Testis (tissue), 3 donors: ENCODE data around the gene FAM171A2. TPM values are rescaled to one million over a fixed set of nuclear protein-coding genes. Genes with fewer than 3 reads are reported as not detected.

ENCODE experiments used
- DNase-seq: peaks from one replicate; pipeline ENCODE4 v3.0.0-alpha.2; 2019
- H3K27ac ChIP-seq, 2 donors: fragments of 200-600 bp; sonication (generic); one replicate each; pipeline ENCODE4 v1.5.1; 2019
- H3K27me3 ChIP-seq: fragments of 200-600 bp; sonication (generic); one replicate; pipeline ENCODE4 v1.5.1; 2019
- H3K36me3 ChIP-seq: fragments of 200-600 bp; sonication (generic); one replicate; pipeline ENCODE4 v1.5.1; 2017; ENCODE audit warnings: low read depth; ENCODE audit errors: missing control alignments
- H3K4me1 ChIP-seq: fragments of 200-600 bp; sonication (generic); one replicate; pipeline ENCODE4 v1.5.1; 2019
- H3K4me3 ChIP-seq, 2 donors: fragments of 200-600 bp; sonication (generic); one replicate each; pipeline ENCODE4 v1.5.1; 2017 to 2019
- H3K9me3 ChIP-seq: fragments of 200-600 bp; sonication (generic); one replicate; pipeline ENCODE4 v1.5.1; 2017
- POLR2A ChIP-seq: fragments of 450-650 bp; IDR thresholded peaks from one replicate; pipeline ENCODE4 v1.6.1; 2017; ENCODE audit warnings: antibody characterized with exemption, mild to moderate bottlenecking, moderate library complexity
- WGBS, 2 donors: methylation state at CpG; one replicate each; pipeline ENCODE4 v1.1.5; 2018; 5-methylcytosine and 5-hydroxymethylcytosine counted together
- intact Hi-C: fragments of 100-400 bp; cut with DNase I; formaldehyde crosslinking; loops from one replicate; pipeline ENCODE4 v1.15.1; 2023; ENCODE audit warnings: low total_unique reads
- polyA plus RNA-seq: library from polyadenylated mRNA; stranded (reverse); fragments of 350-450 nt; fragmentation: Illumina TruSeq; extraction: RNeasy Lipid Tissue Mini Kit (QIAGEN cat#74804); gene quantifications from one replicate; pipeline ENCODE4 v1.2.3, GENCODE V29; 2014; ENCODE audit warnings: low read depth, low replicate concordance; ENCODE audit not compliant: insufficient read depth
- total RNA-seq, 2 donors: library from RNA; depleted of rRNA; stranded (reverse); fragments of >200 nt; gene quantifications; one replicate each; pipeline ENCODE4 v1.2.3, GENCODE V29; 2016
- TF ChIP-seq, protein P1 (sequence below), 3 experiments: fragments of 450-650 bp in 2 of 3; fragments of 200-600 bp in 1 of 3; sonication (generic) in 1 of 3; IDR thresholded peaks; one replicate each; pipeline ENCODE4 v1.5.1; 2016 to 2019; ENCODE audit warnings: antibody characterized with exemption in 3 of 3, mild to moderate bottlenecking in 2 of 3, moderate library complexity in 1 of 3

Gene FAM171A2
- total and polyA plus RNA-seq, 3 donors from 2014 or later, result 1.3 to 3.6 (median 2.0) TPM

DNA sequence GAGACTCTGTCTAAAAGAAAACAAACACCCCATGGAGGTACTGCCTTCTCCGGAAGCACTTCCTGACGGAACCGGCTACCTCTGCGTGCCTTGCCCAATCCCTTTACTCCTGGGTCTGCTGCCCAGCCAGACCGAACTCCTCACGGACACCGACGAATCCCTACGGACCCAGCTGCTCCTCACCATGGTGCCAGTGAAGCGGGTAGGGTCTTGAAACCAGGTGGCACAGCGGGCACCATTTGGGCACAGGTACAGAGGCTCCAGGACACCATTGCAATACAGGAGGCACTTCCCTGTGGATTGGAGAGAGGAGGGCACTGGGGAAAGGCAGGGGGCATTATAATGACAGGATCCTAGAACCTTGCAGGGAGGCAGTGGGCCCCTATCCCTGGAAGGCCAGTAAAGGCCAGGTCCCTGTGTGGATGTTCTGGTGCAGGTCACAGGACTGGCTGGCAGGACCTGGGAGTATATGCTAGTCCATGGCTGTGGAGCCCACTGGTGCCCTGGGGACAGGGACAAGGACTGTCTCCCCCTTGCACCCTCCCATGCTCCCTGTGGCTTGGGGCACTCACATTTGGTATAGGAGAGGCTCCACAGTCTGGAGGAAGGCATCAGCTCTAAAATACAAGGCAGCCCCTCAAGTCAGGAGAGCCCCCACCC, 41.3 kb downstream of the FAM171A2 start:
- WGBS, 2 donors, result 84 to 89% methylated on average over 5 to 11 of the region's 11 CpGs
- TF ChIP-seq, protein P1, sequence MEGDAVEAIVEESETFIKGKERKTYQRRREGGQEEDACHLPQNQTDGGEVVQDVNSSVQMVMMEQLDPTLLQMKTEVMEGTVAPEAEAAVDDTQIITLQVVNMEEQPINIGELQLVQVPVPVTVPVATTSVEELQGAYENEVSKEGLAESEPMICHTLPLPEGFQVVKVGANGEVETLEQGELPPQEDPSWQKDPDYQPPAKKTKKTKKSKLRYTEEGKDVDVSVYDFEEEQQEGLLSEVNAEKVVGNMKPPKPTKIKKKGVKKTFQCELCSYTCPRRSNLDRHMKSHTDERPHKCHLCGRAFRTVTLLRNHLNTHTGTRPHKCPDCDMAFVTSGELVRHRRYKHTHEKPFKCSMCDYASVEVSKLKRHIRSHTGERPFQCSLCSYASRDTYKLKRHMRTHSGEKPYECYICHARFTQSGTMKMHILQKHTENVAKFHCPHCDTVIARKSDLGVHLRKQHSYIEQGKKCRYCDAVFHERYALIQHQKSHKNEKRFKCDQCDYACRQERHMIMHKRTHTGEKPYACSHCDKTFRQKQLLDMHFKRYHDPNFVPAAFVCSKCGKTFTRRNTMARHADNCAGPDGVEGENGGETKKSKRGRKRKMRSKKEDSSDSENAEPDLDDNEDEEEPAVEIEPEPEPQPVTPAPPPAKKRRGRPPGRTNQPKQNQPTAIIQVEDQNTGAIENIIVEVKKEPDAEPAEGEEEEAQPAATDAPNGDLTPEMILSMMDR (IDR thresholded peaks at IDR 0.05), result no peak
- no peak for TF ChIP-seq POLR2A
- intact Hi-C loops, result loop anchor here (5.0 kb wide), 1 partner anchor 100 kb away; no protein-coding TSS in a partner anchor
- Histone ChIP-seq H3K27me3 (no peaks in the 10 kb centered on the region), H3K4me1 (peaks cover 12% of the 10 kb centered on the region), H3K9me3 (no peaks in the 10 kb centered on the region), H3K36me3 (no peaks in the 10 kb centered on the region), H3K4me3 (no peak overlapping the region), H3K27ac (no peak overlapping the region)
- no peak for DNase-seq

DNA sequence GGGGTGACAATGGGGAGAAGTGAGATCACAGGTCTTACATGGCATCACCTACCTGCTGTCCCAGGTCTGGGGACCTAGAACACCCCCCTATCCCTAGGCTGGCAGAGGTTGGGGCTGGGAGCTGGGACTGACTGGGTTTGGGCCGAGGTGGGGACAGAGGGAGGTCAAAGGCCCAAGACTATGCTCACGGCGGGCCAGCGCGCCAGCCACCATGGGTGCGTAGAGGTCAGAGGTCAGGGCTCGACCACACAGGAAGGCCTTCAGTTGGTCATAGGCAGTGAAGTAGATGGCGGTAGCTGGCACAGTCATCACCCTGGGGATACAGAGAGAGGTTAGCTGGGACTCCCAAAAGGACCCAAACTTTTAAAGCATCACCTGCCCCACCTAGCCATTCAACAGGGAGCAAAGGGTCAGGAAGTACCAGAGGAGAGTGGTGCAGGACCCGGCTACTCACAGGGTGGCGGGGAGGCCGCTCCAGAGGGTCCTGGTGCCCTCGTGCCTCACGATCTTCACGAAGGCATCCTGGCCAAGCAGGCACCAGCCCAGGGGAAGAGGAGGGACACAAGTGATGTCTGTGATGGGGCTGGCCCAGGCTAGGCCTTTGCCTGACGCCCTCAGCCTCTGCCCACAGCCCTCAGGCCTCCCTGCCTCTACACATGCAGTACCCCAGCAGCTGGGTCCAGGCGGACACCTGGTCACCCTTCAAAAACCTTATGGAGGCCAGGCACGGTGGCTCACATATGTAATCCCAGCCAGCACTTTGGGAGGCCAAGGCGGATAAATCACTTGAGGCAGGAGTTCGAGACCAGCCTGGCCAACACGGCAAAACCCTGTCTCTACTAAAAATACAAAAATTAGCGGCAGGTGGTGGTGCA, 42.2 kb downstream of the FAM171A2 start:
- Histone ChIP-seq H3K4me1 (peaks cover 12% of the 10 kb centered on the region), H3K36me3 (no peaks in the 10 kb centered on the region), H3K27me3 (no peaks in the 10 kb centered on the region), H3K4me3 (no peak overlapping the region), H3K9me3 (no peaks in the 10 kb centered on the region), H3K27ac (no peak overlapping the region)
- DNase-seq, result no peak
- intact Hi-C loops, result loop anchor here (5.0 kb wide), 1 partner anchor 99 kb away; no protein-coding TSS in a partner anchor
- no peak for TF ChIP-seq POLR2A
- TF ChIP-seq, protein P1 (IDR thresholded peaks at IDR 0.05), result no peak
- whole genome bisulfite sequencing, 2 donors, result 94 to 95% methylated on average over 10 to 21 of the region's 21 CpGs

DNA sequence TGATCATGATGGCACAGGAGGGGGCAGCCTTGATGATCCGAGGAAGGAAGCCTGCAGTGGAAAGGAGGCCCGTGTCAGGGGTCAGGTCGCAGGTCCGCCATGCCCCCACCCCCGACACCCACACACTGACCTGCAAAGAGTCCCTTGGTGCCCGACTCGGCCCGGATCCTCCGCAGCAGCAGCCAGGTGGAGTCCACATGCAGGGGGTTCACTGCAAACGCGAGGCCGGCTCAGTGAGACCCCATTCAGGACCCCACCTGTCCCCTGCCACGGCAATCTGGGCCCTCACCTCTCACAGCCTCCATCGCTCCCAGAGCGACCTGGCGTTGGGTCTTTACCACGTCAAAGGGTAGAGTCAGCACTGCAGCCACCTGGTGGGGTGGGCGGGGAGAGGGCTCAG, 43.6 kb downstream of the FAM171A2 start:
- H3K4me1 ChIP-seq, result peaks cover 12% of the 10 kb centered on the region
- TF ChIP-seq, protein P1 (IDR thresholded peaks at IDR 0.05), result no peak
- no peak for TF ChIP-seq POLR2A
- H3K4me3 ChIP-seq, result no peak overlapping the region
- no peak for DNase-seq
- 85 to 88% methylated on average over 11 to 18 of the region's 18 CpGs for WGBS, 2 donors
- no peaks in the 10 kb centered on the region for H3K36me3 ChIP-seq
- no peaks in the 10 kb centered on the region for H3K9me3 ChIP-seq
- intact Hi-C loops, result loop anchor here (5.0 kb wide), 1 partner anchor 98 kb away; no protein-coding TSS in a partner anchor
- no peaks in the 10 kb centered on the region for H3K27me3 ChIP-seq
- H3K27ac ChIP-seq, result no peak overlapping the region

DNA sequence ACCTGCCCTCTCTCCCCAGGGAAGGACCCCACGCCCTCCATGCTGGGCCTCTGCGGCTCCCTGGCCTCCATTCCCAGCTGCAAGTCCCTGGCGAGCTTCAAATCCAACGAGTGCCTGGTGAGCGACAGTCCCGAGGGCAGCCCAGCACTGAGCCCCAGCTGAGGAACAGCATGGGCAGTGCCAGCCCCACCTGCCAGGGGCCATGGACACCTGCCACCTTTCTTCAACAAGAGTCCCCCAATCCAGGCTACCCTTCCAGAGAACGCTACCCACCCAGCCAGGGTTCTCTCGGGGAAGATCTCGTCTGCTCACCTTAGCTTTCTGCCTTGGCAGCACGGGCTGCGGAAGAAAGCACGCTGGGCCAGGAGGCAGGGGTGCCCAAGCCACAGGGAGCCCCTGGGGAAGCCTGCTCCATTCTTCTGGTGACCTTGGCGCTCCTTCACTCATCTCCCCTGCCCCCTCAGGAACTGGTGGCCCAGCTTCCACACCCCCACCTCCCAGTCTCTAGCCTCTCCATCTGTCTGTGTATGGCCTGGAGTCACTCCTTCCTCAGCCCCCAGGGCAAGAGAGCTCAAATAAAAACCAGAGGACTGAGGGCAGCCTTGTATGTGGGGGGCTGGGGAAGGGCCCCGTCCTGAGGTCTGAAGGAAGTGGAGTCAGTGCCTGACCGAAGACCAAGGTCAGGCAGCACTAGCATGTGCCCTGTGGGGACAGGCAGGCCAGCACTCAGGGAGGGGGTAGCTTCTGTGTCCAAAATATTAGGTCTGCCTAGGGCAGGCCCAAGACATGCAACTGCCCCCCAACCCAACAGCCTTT, 45.4 kb downstream of the FAM171A2 start:
- Histone ChIP-seq H3K9me3 (no peaks in the 10 kb centered on the region), H3K4me1 (peaks cover 3% of the 10 kb centered on the region), H3K27ac (no peak overlapping the region), H3K36me3 (no peaks in the 10 kb centered on the region), H3K4me3 (no peak overlapping the region), H3K27me3 (no peaks in the 10 kb centered on the region)
- DNase-seq, result no peak
- intact Hi-C loops, result no loop called here
- TF ChIP-seq, protein P1 (IDR thresholded peaks at IDR 0.05), result no peak
- no peak for TF ChIP-seq POLR2A
- WGBS, 2 donors, result 86 to 89% methylated on average over 13 to 15 of the region's 15 CpGs
